ENCODE measurements around the gene IL31RA. TPM values are rescaled to one million over a fixed set of nuclear protein-coding genes. Genes with fewer than 3 reads are reported as not detected.

IL31RA gene
- total and polyA plus RNA-seq, 2 experiments from 2014 or later = not detected

DNA sequence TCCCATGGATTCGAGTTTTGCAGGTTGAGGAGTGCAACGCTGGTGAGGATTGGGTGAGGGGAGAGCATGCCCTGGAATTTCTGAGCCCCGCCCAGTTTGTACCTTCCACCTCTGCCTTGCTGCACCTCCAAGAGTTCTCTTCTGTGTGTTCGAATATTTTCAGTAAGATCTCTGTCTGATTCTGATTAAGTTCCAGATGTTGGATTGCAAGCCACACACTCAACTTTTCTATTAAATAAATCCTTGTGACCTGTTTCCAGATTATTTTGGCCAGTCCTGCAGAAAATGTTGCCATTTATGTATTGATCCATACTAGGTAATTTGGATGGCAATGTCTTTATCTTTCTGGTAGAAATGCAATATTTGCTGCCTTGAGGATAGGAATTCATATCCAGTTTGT is 54.1 kb downstream of the IL31RA start:
- Histone ChIP-seq H3K36me3 (no peaks in the 10 kb centered on the region), H3K27me3 (no peaks in the 10 kb centered on the region), H3K9me3 (ENCODE audit: low read depth) (no peaks in the 10 kb centered on the region), H3K4me1 (ENCODE audit: low read depth) (no peaks in the 10 kb centered on the region), H3K27ac (no peak overlapping the region), H3K4me3 (no peak overlapping the region)
- TF ChIP-seq, protein P1, sequence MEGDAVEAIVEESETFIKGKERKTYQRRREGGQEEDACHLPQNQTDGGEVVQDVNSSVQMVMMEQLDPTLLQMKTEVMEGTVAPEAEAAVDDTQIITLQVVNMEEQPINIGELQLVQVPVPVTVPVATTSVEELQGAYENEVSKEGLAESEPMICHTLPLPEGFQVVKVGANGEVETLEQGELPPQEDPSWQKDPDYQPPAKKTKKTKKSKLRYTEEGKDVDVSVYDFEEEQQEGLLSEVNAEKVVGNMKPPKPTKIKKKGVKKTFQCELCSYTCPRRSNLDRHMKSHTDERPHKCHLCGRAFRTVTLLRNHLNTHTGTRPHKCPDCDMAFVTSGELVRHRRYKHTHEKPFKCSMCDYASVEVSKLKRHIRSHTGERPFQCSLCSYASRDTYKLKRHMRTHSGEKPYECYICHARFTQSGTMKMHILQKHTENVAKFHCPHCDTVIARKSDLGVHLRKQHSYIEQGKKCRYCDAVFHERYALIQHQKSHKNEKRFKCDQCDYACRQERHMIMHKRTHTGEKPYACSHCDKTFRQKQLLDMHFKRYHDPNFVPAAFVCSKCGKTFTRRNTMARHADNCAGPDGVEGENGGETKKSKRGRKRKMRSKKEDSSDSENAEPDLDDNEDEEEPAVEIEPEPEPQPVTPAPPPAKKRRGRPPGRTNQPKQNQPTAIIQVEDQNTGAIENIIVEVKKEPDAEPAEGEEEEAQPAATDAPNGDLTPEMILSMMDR (IDR thresholded peaks at IDR 0.05; ENCODE audit: low read depth, low read length) = no peak
- DNase-seq (ENCODE audit: low read depth in 1 of 2, low spot score in 1 of 2) = no peak

DNA sequence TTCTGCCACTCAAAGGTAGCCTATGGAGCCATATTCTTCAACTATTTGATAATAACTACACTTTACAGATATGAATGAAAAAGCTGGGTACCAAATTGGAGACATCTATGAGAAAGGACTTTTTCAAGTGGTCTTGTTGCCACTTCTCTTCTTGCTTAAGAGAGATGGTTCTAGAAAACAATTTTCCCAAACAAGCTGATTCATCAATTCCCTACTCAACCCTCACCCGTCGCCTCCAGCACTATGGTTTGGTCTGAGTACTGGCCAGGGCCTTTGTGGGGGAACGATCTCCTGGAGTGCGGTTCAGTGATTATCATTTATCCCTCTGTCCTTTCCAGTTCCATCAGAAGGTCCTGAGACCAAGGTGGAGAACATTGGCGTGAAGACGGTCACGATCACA is 56.8 kb downstream of the IL31RA start:
- no peak overlapping the region for H3K27ac ChIP-seq
- no peaks in the 10 kb centered on the region for H3K4me1 ChIP-seq (ENCODE audit: low read depth)
- no peaks in the 10 kb centered on the region for H3K27me3 ChIP-seq
- H3K9me3 ChIP-seq (ENCODE audit: low read depth) = no peaks in the 10 kb centered on the region
- H3K36me3 ChIP-seq = no peaks in the 10 kb centered on the region
- TF ChIP-seq, protein P1 (IDR thresholded peaks at IDR 0.05; ENCODE audit: low read depth, low read length) = no peak
- no peak for DNase-seq (ENCODE audit: low read depth in 1 of 2, low spot score in 1 of 2)
- H3K4me3 ChIP-seq = no peak overlapping the region

DNA sequence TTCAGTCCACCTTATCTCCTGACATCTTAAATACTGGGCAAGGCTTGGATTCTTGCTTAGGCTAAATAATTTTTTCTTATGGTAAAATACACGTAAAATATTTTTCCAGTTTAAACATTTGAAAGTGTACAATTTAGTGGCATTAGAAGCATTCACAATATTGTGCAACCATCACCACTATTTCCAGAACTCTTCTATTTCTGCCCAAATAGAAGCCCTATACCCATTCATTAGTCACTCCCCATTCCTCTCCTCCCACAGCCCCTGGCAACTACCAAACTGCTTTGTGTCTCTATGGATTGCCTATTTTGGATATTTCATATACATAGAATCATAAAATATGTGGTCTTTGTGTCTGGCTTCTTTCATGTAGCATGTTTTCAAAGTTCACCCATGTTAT is 57.6 kb downstream of the IL31RA start:
- Histone ChIP-seq H3K27ac (no peak overlapping the region), H3K4me1 (ENCODE audit: low read depth) (no peaks in the 10 kb centered on the region), H3K9me3 (ENCODE audit: low read depth) (no peaks in the 10 kb centered on the region), H3K27me3 (no peaks in the 10 kb centered on the region), H3K36me3 (no peaks in the 10 kb centered on the region), H3K4me3 (no peak overlapping the region)
- no peak for DNase-seq (ENCODE audit: low read depth in 1 of 2, low spot score in 1 of 2)
- TF ChIP-seq, protein P1 (IDR thresholded peaks at IDR 0.05; ENCODE audit: low read depth, low read length) = no peak

DNA sequence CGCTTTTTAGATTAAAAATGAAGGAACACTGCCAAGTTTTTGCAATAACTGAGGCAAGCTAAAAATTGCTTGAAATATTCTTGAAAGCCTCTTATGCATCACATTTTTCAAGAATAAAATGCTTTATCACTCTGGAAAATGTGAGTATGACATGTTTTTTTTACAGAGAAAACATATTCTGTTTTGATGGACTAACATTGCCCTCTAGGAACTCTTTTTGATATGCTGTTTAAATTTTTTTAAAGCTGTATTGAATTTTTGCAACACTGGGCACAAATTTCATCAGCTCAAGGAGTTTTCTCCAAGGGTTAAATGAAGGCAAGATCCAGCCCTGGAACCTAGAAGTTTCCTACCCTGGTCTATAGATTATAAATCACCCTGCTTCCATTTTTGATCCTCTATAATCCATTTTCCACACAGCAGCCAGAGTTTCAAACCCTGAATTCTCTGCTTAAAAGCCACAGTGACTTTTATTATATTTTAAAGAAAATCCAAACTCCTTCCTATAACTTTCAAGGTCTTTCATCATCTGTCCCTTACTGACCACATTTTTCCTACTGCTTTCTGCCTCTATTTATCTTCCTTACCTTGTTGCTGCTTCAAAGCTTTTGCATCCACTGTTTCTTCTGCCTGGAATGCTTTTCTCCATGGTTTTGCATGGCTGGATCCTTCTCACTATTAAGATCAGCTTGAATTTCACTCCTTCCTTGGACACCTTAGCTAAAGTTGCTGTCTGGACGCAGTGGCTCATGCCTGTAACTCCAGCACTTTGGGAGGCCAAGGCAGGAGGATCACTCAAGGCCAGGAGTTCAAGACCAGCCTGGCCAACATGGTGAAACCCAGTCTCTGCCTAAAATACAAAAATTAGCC is 60.9 kb downstream of the IL31RA start:
- H3K27ac ChIP-seq = no peak overlapping the region
- no peaks in the 10 kb centered on the region for H3K36me3 ChIP-seq
- H3K4me1 ChIP-seq (ENCODE audit: low read depth) = no peaks in the 10 kb centered on the region
- TF ChIP-seq, protein P1 (IDR thresholded peaks at IDR 0.05; ENCODE audit: low read depth, low read length) = peak; percentile 16
- H3K4me3 ChIP-seq = no peak overlapping the region
- DNase-seq (ENCODE audit: low read depth in 1 of 2, low spot score in 1 of 2) = peak in 1 of 2 donors; percentile 74
- no peaks in the 10 kb centered on the region for H3K9me3 ChIP-seq (ENCODE audit: low read depth)
- no peaks in the 10 kb centered on the region for H3K27me3 ChIP-seq

DNA sequence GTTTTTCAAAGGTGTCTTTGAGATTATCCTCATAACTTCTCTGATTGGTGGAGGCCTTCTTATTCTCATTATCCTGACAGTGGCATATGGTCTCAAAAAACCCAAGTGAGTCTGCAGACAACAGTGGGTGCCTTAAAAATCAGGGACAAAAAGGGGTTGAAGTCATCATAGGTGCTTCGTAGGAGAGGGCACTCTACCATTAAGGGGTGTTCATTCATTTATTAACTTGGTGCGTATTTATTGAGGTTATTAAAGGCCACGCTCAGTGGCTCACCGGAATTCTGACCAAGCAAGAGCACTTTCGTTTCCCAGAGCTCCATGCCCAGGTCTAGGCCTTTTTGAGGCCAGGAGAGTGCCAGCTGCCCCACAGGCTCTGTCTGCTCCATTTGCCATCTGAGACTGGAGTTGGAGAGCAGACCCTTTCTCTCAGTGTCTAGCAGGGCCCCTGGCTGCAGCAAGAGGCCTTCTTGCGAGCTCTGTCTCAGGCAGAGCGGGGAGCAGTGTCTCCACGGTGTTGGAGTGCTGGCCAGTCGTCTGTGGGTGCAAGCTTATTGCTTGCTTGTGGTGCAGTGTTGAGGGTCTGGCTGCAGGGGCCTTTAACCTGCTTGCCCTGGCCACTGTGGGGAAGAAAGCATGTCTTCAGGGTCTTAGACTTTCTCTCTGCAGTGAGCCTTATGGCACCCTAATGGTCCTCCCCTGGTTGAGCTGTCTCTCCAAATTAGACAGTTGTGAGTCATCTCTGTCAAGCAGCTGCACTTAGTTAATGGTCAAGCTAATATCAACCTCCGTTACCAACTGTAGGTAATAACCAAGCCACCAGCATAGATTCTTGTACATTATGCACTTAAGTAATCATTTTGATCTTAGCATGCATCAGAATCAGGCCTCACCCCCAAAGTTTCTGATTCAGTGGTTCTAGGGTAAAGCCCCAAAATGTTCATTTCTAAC is 62.6 kb downstream of the IL31RA start:
- TF ChIP-seq, protein P1 (IDR thresholded peaks at IDR 0.05; ENCODE audit: low read depth, low read length) = no peak
- H3K4me1 ChIP-seq (ENCODE audit: low read depth) = peaks cover 7% of the 10 kb centered on the region
- no peaks in the 10 kb centered on the region for H3K36me3 ChIP-seq
- no peak for DNase-seq (ENCODE audit: low read depth in 1 of 2, low spot score in 1 of 2)
- H3K4me3 ChIP-seq = no peak overlapping the region
- no peak overlapping the region for H3K27ac ChIP-seq
- H3K9me3 ChIP-seq (ENCODE audit: low read depth) = no peaks in the 10 kb centered on the region
- no peaks in the 10 kb centered on the region for H3K27me3 ChIP-seq
